ENCODE measurements around the gene GLYR1.

Gene GLYR1

DNA sequence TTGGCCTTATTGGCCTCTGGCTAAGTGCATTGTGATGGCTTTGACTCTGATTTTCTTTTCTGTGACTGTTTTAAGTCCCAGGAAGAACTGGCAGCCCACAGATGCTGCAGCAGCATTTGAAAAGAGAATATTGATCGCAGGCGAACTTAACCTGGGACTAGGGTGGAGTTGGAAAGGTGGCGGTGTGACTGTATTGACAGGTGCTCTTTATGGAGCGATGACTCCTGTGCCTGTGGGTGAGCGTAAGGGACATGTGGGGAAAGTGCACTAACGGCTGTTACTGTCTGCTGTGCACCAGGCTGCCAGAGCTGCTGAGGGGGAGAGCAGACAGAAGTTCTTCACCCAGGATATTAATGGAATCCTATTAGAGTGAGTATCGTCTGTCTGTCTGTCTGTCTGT is 21.4 kb upstream of the GLYR1 start:
- no peak overlapping the region for H3K4me3 Mint-ChIP-seq
- H3K36me3 Mint-ChIP-seq: peaks cover 3% of the 10 kb centered on the region
- peaks cover 5% of the 10 kb centered on the region for H3K4me1 Mint-ChIP-seq (ENCODE audit: low read depth)
- no peaks in the 10 kb centered on the region for H3K27me3 Mint-ChIP-seq
- peak overlapping the region; percentile 4 for H3K27ac Mint-ChIP-seq
- H3K9me3 Mint-ChIP-seq (ENCODE audit: low read depth): no peaks in the 10 kb centered on the region

DNA sequence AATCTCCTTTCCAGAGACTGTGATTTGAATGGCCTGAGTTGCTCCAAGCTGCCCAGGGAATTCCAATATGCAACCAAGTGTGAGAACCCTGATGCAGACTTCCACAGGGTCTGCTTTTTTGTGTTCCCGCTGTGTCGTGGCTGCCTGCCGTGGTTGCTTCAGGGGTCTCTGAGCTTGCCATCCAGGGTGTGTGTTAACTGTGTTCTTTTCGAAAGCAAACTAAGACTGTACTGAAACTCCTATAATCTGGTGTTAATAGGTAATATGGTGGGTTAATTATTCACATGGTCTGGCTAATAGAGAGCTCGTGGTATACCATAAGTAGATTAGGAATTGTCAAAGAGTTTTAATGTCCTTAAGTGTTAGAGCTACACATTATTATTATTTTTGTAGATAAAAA is 20.9 kb upstream of the GLYR1 start:
- Mint-ChIP-seq H3K27me3 (no peaks in the 10 kb centered on the region), H3K9me3 (ENCODE audit: low read depth) (no peaks in the 10 kb centered on the region), H3K36me3 (peaks cover 3% of the 10 kb centered on the region), H3K4me3 (no peak overlapping the region), H3K4me1 (ENCODE audit: low read depth) (peaks cover 5% of the 10 kb centered on the region), H3K27ac (no peak overlapping the region)

DNA sequence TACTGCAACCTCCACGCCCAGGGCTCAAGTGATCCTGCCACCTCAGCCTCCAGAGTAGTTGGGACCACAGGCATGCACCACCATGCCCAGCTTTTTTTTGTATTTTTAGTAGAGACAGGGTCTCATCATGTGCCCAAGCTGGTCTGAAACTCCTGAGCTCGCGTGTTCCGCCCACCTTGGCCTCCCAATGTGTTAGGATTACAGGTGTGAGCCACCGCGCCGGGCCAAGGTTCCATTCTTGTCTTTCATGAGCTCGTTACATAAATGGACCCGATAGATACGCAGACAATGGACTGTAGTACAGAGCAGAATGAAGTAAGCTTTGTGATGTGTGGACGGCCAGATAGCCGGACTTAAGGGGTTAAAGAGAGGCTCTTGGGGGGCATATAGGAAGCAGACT is 19.5 kb upstream of the GLYR1 start:
- Mint-ChIP-seq H3K36me3 (no peaks in the 10 kb centered on the region), H3K9me3 (ENCODE audit: low read depth) (no peaks in the 10 kb centered on the region), H3K27me3 (no peaks in the 10 kb centered on the region), H3K27ac (peak overlapping the region; percentile 66), H3K4me1 (ENCODE audit: low read depth) (peaks cover 5% of the 10 kb centered on the region), H3K4me3 (no peak overlapping the region)

- Mint-ChIP-seq H3K27me3 (no peaks in the 10 kb centered on the region), H3K36me3 (peaks cover 4% of the 10 kb centered on the region), H3K4me1 (ENCODE audit: low read depth) (peaks cover 6% of the 10 kb centered on the region)
These were observed 18.3 kb upstream of the GLYR1 start for GRCh38 chr16:4865231-4865860.

GRCh38 chr16:4864728-4865127 is 17.6 kb upstream of the GLYR1 start:
- no peaks in the 10 kb centered on the region for H3K27me3 Mint-ChIP-seq
- peaks cover 4% of the 10 kb centered on the region for H3K36me3 Mint-ChIP-seq
- H3K27ac Mint-ChIP-seq: no peak overlapping the region
- H3K4me3 Mint-ChIP-seq: no peak overlapping the region
- H3K4me1 Mint-ChIP-seq (ENCODE audit: low read depth): peaks cover 6% of the 10 kb centered on the region
- no peaks in the 10 kb centered on the region for H3K9me3 Mint-ChIP-seq (ENCODE audit: low read depth)

More at GRCh38 chr16:4865231-4865860, 18.3 kb upstream of the GLYR1 start:
- no peak overlapping the region for H3K4me3 Mint-ChIP-seq
- no peak overlapping the region for H3K27ac Mint-ChIP-seq
- no peaks in the 10 kb centered on the region for H3K9me3 Mint-ChIP-seq (ENCODE audit: low read depth)

DNA sequence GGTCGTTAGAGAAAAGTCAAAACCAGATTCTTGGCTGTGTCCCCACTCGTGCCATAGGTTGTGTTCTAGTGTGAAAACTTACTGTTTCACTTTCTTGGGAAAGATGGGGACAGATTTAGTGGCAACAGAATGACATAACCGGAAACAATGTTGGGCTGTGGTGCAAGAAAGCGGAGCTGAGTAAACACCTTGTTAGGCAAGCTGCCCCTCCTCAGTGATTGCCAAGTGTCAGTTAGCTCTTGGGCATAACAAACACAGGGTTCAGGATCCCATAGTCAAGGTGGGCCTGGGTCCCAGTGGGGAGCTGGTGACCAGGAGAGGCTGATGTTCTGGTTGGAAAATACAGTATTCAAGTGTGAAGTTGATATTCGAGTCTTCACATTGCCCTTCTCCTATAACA is 15.6 kb upstream of the GLYR1 start:
- peaks cover 9% of the 10 kb centered on the region for H3K36me3 Mint-ChIP-seq
- H3K27me3 Mint-ChIP-seq: no peaks in the 10 kb centered on the region
- H3K4me3 Mint-ChIP-seq: no peak overlapping the region
- peaks cover 6% of the 10 kb centered on the region for H3K4me1 Mint-ChIP-seq (ENCODE audit: low read depth)
- no peak overlapping the region for H3K27ac Mint-ChIP-seq
- no peaks in the 10 kb centered on the region for H3K9me3 Mint-ChIP-seq (ENCODE audit: low read depth)

- H3K27me3 Mint-ChIP-seq: no peaks in the 10 kb centered on the region
- no peaks in the 10 kb centered on the region for H3K9me3 Mint-ChIP-seq (ENCODE audit: low read depth)
- peaks cover 9% of the 10 kb centered on the region for H3K36me3 Mint-ChIP-seq
- H3K27ac Mint-ChIP-seq: no peak overlapping the region
- H3K4me3 Mint-ChIP-seq: no peak overlapping the region
- H3K4me1 Mint-ChIP-seq (ENCODE audit: low read depth): peaks cover 1% of the 10 kb centered on the region
These were observed 13.7 kb upstream of the GLYR1 start for GRCh38 chr16:4860727-4861342.

DNA sequence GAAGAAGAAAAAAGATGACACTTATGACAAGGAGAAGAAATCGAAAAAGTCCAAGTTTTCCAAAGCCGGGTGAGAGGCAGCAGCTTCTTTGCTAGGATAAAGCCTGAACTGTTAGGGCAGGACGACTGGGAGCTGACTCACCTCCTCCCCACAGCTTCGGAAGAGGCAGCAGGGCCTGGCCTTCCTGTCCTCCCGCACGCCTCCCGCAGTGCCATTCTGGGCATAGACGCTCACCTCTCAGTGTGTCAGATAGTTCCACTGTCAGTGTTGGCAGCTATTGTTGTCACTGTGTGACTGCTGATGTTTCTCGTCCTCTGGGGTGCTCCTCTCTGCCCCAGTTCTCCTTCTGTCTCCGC is 12.8 kb upstream of the GLYR1 start:
- Mint-ChIP-seq H3K27me3 (no peaks in the 10 kb centered on the region), H3K36me3 (peaks cover 9% of the 10 kb centered on the region), H3K4me3 (no peak overlapping the region), H3K4me1 (ENCODE audit: low read depth) (peaks cover 1% of the 10 kb centered on the region), H3K27ac (no peak overlapping the region), H3K9me3 (ENCODE audit: low read depth) (no peaks in the 10 kb centered on the region)

- Mint-ChIP-seq H3K9me3 (ENCODE audit: low read depth) (no peaks in the 10 kb centered on the region), H3K36me3 (peaks cover 9% of the 10 kb centered on the region), H3K4me3 (no peak overlapping the region), H3K27me3 (no peaks in the 10 kb centered on the region), H3K4me1 (ENCODE audit: low read depth) (peaks cover 1% of the 10 kb centered on the region), H3K27ac (no peak overlapping the region)
These were observed 12.3 kb upstream of the GLYR1 start for GRCh38 chr16:4859190-4859899.

- H3K36me3 Mint-ChIP-seq: peaks cover 5% of the 10 kb centered on the region
These were observed 8.7 kb upstream of the GLYR1 start for GRCh38 chr16:4855804-4856203.

GRCh38 chr16:4855371-4855770 is 8.3 kb upstream of the GLYR1 start:
- Mint-ChIP-seq H3K27me3 (no peaks in the 10 kb centered on the region), H3K9me3 (ENCODE audit: low read depth) (no peaks in the 10 kb centered on the region), H3K4me1 (ENCODE audit: low read depth) (peaks cover 19% of the 10 kb centered on the region), H3K27ac (no peak overlapping the region), H3K36me3 (peaks cover 5% of the 10 kb centered on the region), H3K4me3 (no peak overlapping the region)

More at GRCh38 chr16:4855804-4856203, 8.7 kb upstream of the GLYR1 start:
- no peaks in the 10 kb centered on the region for H3K9me3 Mint-ChIP-seq (ENCODE audit: low read depth)
- peaks cover 14% of the 10 kb centered on the region for H3K4me1 Mint-ChIP-seq (ENCODE audit: low read depth)
- H3K27me3 Mint-ChIP-seq: no peaks in the 10 kb centered on the region
- H3K27ac Mint-ChIP-seq: no peak overlapping the region
- H3K4me3 Mint-ChIP-seq: no peak overlapping the region

- H3K4me1 Mint-ChIP-seq (ENCODE audit: low read depth): peaks cover 39% of the 10 kb centered on the region
- no peak overlapping the region for H3K4me3 Mint-ChIP-seq
- H3K36me3 Mint-ChIP-seq: no peaks in the 10 kb centered on the region
- H3K27me3 Mint-ChIP-seq: no peaks in the 10 kb centered on the region
- peak overlapping the region; percentile 46 for H3K27ac Mint-ChIP-seq
- H3K9me3 Mint-ChIP-seq (ENCODE audit: low read depth): no peaks in the 10 kb centered on the region
These were observed 5.3 kb upstream of the GLYR1 start for GRCh38 chr16:4852221-4852872.

GRCh38 chr16:4850211-4850610 is 3.1 kb upstream of the GLYR1 start:
- Mint-ChIP-seq H3K27me3 (no peaks in the 10 kb centered on the region), H3K4me1 (ENCODE audit: low read depth) (peaks cover 49% of the 10 kb centered on the region), H3K9me3 (ENCODE audit: low read depth) (no peaks in the 10 kb centered on the region), H3K27ac (peak overlapping the region; percentile 19), H3K4me3 (peak overlapping the region; percentile 60), H3K36me3 (peaks cover 6% of the 10 kb centered on the region)

GRCh38 chr16:4847774-4848587 is 893 bp upstream of the GLYR1 start:
- Mint-ChIP-seq H3K27ac (peak overlapping the region; percentile 75), H3K4me3 (peak overlapping the region; percentile 90), H3K4me1 (ENCODE audit: low read depth) (peaks cover 53% of the 10 kb centered on the region), H3K9me3 (ENCODE audit: low read depth) (no peaks in the 10 kb centered on the region), H3K36me3 (peaks cover 6% of the 10 kb centered on the region), H3K27me3 (no peaks in the 10 kb centered on the region)

All from activated naive CD8-positive, alpha-beta T cell (primary cell).